Hepatocyte (in vitro differentiated cells): ENCODE data around the gene IL11RA. TPM values are rescaled to one million over a fixed set of nuclear protein-coding genes. Genes with fewer than 3 reads are reported as not detected.

Source experiments
- DNase-seq: peaks from one replicate; pipeline ENCODE4 v3.0.0-alpha.2; 2016; ENCODE audit warnings: low spot score
- H2AFZ ChIP-seq: fragments of 200-600 bp; sonication (generic); 2 replicates; pipeline ENCODE4 v1.6.0; 2016; ENCODE audit warnings: antibody characterized with exemption, mild to moderate bottlenecking
- H3K27ac ChIP-seq: fragments of 200-600 bp; sonication (generic); 2 replicates; pipeline ENCODE4 v1.5.1; 2016; ENCODE audit warnings: mild to moderate bottlenecking
- H3K27me3 ChIP-seq: fragments of 200-600 bp; sonication (generic); 2 replicates; pipeline ENCODE4 v1.6.1; 2016
- H3K36me3 ChIP-seq: fragments of 200-600 bp; sonication (generic); replicated peaks from 2 replicates; pipeline ENCODE4 v1.5.1; 2016; ENCODE audit warnings: low read depth; ENCODE audit not compliant: insufficient read depth
- H3K4me1 ChIP-seq: fragments of 200-600 bp; sonication (generic); 2 replicates; pipeline ENCODE4 v1.5.1; 2016; ENCODE audit warnings: mild to moderate bottlenecking, moderate library complexity; ENCODE audit not compliant: insufficient read depth
- H3K4me2 ChIP-seq: fragments of 200-600 bp; sonication (generic); 2 replicates; pipeline ENCODE4 v1.6.0; 2016
- H3K4me3 ChIP-seq: fragments of 200-600 bp; sonication (generic); 2 replicates; pipeline ENCODE4 v1.5.1; 2016; ENCODE audit warnings: mild to moderate bottlenecking
- H3K79me2 ChIP-seq: fragments of 200-600 bp; sonication (generic); 2 replicates; pipeline ENCODE4 v1.6.0; 2017; ENCODE audit warnings: mild to moderate bottlenecking
- H3K9me2 ChIP-seq: fragments of 200-600 bp; sonication (generic); replicated peaks from 2 replicates; pipeline ENCODE4 v1.6.0; 2017; ENCODE audit warnings: mild to moderate bottlenecking; ENCODE audit not compliant: insufficient read depth
- H3K9me3 ChIP-seq: fragments of 200-600 bp; sonication (generic); 2 replicates; pipeline ENCODE4 v1.5.1; 2016; ENCODE audit warnings: low read depth, mild to moderate bottlenecking
- H4K20me1 ChIP-seq: fragments of 200-600 bp; sonication (generic); 2 replicates; pipeline ENCODE4 v1.6.0; 2016; ENCODE audit warnings: mild to moderate bottlenecking; ENCODE audit not compliant: insufficient read depth, poor library complexity, severe bottlenecking
- CTCF ChIP-seq: fragments of 200-600 bp; sonication (generic); IDR thresholded peaks from 2 replicates; pipeline ENCODE4 v1.5.1; 2016; ENCODE audit warnings: antibody characterized with exemption, mild to moderate bottlenecking; ENCODE audit not compliant: poor library complexity
- EZH2 ChIP-seq: fragments of 200-600 bp; sonication (generic); IDR thresholded peaks from 2 replicates; pipeline ENCODE4 v1.6.1; 2016; ENCODE audit warnings: antibody characterized with exemption, mild to moderate bottlenecking, borderline replicate concordance
- EZH2phosphoT487 ChIP-seq: fragments of 200-600 bp; sonication (generic); IDR thresholded peaks from one replicate; pipeline ENCODE4 v1.6.1; 2018; ENCODE audit warnings: antibody characterized with exemption, mild to moderate bottlenecking, low read depth, moderate library complexity; ENCODE audit not compliant: unreplicated experiment, severe bottlenecking
- whole genome bisulfite sequencing: methylation state at CpG from one replicate; pipeline ENCODE4 v1.1.6; 2016; ENCODE audit warnings: low lambda C conversion rate; ENCODE audit errors: missing lambda C conversion rate; 5-methylcytosine and 5-hydroxymethylcytosine counted together
- polyA plus RNA-seq: library from polyadenylated mRNA; unstranded; fragments of >200 nt; fragmentation: Nextera tagmentation; extraction: Ambion mirVana; gene quantifications from 2 replicates; pipeline ENCODE4 v1.2.1, GENCODE V29; 2016
- total RNA-seq: library from RNA; depleted of rRNA; stranded (reverse); fragments of >200 nt; gene quantifications from 2 replicates; pipeline ENCODE4 v1.2.3, GENCODE V29; 2014

The IL11RA gene
- total and polyA plus RNA-seq, 2 experiments from 2014 or later, result 74.6 to 97.2 TPM

- no peaks in the 10 kb centered on the region for H4K20me1 ChIP-seq
- H3K27me3 ChIP-seq, result no peaks in the 10 kb centered on the region
- no peak overlapping the region for H3K4me2 ChIP-seq
- no peaks in the 10 kb centered on the region for H3K9me3 ChIP-seq
- H3K9me2 ChIP-seq, result no peaks in the 10 kb centered on the region
- H3K4me3 ChIP-seq, result no peak overlapping the region
- no peak for TF ChIP-seq EZH2
- no peak for TF ChIP-seq CTCF
- TF ChIP-seq EZH2phosphoT487, result no peak
- DNase-seq, result no peak
- no peak overlapping the region for H3K27ac ChIP-seq
- H3K4me1 ChIP-seq, result no peaks in the 10 kb centered on the region
- H3K36me3 ChIP-seq, result no peaks in the 10 kb centered on the region
- 86% methylated on average over 5 of the region's 5 CpGs for WGBS
- H2AFZ ChIP-seq, result no peak overlapping the region
- no peaks in the 10 kb centered on the region for H3K79me2 ChIP-seq
Measured at GRCh38 chr9:34691936-34692315, 39.9 kb downstream of the IL11RA start.

GRCh38 chr9:34693560-34693959 is 41.6 kb downstream of the IL11RA start:
- DNase-seq, result no peak
- H3K27ac ChIP-seq, result no peak overlapping the region
- H3K4me2 ChIP-seq, result no peak overlapping the region
- 84% methylated on average over 2 of the region's 2 CpGs for WGBS
- H3K9me2 ChIP-seq, result no peaks in the 10 kb centered on the region
- H3K4me3 ChIP-seq, result no peak overlapping the region
- H3K4me1 ChIP-seq, result no peaks in the 10 kb centered on the region
- H4K20me1 ChIP-seq, result no peaks in the 10 kb centered on the region
- H3K27me3 ChIP-seq, result no peaks in the 10 kb centered on the region
- H3K79me2 ChIP-seq, result no peaks in the 10 kb centered on the region
- H3K36me3 ChIP-seq, result no peaks in the 10 kb centered on the region
- no peak for TF ChIP-seq EZH2
- no peak for TF ChIP-seq CTCF
- no peak for TF ChIP-seq EZH2phosphoT487
- H2AFZ ChIP-seq, result no peak overlapping the region
- no peaks in the 10 kb centered on the region for H3K9me3 ChIP-seq

- Histone ChIP-seq H3K27me3 (peaks cover 5% of the 10 kb centered on the region), H3K9me2 (no peaks in the 10 kb centered on the region), H3K4me2 (no peak overlapping the region), H3K79me2 (no peaks in the 10 kb centered on the region), H2AFZ (no peak overlapping the region), H3K4me1 (no peaks in the 10 kb centered on the region), H3K27ac (no peak overlapping the region), H3K4me3 (no peak overlapping the region), H3K9me3 (no peaks in the 10 kb centered on the region), H3K36me3 (no peaks in the 10 kb centered on the region), H4K20me1 (no peaks in the 10 kb centered on the region)
- DNase-seq, result no peak
- TF ChIP-seq CTCF (no peak), EZH2phosphoT487 (no peak), EZH2 (no peak)
Measured at GRCh38 chr9:34694811-34695210, 42.8 kb downstream of the IL11RA start.
